ENCODE measurements around the gene TTLL5.
A peak's percentile ranks its signal among the peaks of the same experiment; 100 is the strongest.

The TTLL5 gene

DNA sequence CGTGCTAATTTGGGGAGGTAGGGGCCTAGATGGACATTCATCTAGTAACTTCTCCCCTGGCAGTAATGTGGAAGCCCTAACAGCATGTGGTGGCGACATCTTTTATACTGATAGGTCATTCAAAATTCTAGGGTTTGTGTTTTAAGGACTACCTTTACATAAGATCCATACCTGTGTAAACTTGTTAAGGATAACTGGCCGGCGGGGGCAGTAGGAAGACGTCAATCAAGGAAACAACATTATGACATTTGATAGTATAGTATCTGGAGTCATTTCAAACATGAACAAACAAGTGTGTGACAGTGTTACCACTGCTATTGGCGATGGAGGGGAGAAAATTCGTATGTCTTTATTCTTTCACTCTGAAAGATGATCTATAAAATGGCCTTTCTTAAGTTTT lies 120.0 kb downstream of the TTLL5 start:
- H2AFZ ChIP-seq: no peak overlapping the region
- no peaks in the 10 kb centered on the region for H3K9me3 ChIP-seq (ENCODE audit: control insufficient read depth, low read length)
- no peak for TF ChIP-seq CTCF (IDR thresholded peaks at IDR 0.05)
- H3K36me3 ChIP-seq (ENCODE audit: control insufficient read depth, insufficient read depth, low read length): no peaks in the 10 kb centered on the region
- H3K79me2 ChIP-seq: no peaks in the 10 kb centered on the region
- H3K27me3 ChIP-seq (ENCODE audit: control insufficient read depth, insufficient read depth, low read length): no peaks in the 10 kb centered on the region
- H3K4me1 ChIP-seq: no peaks in the 10 kb centered on the region
- H3K27ac ChIP-seq: no peak overlapping the region
- H3K4me3 ChIP-seq (ENCODE audit: low read depth, low read length): no peak overlapping the region
- no peak overlapping the region for H3K4me2 ChIP-seq (ENCODE audit: low read length)
- no peak overlapping the region for H3K9ac ChIP-seq

- no peak overlapping the region for H3K9ac ChIP-seq
- H3K4me3 ChIP-seq (ENCODE audit: low read depth, low read length): no peak overlapping the region
- no peaks in the 10 kb centered on the region for H3K79me2 ChIP-seq
- no peak for TF ChIP-seq CTCF (IDR thresholded peaks at IDR 0.05)
- H3K36me3 ChIP-seq (ENCODE audit: control insufficient read depth, insufficient read depth, low read length): no peaks in the 10 kb centered on the region
- H3K27me3 ChIP-seq (ENCODE audit: control insufficient read depth, insufficient read depth, low read length): no peaks in the 10 kb centered on the region
- H3K4me1 ChIP-seq: no peaks in the 10 kb centered on the region
- no peak overlapping the region for H3K27ac ChIP-seq
- H2AFZ ChIP-seq: no peak overlapping the region
- H3K4me2 ChIP-seq (ENCODE audit: low read length): no peak overlapping the region
- H3K9me3 ChIP-seq (ENCODE audit: control insufficient read depth, low read length): no peaks in the 10 kb centered on the region
These were observed 122.1 kb downstream of the TTLL5 start for GRCh38 chr14:75783184-75783583.

GRCh38 chr14:75783602-75784313 lies 122.7 kb downstream of the TTLL5 start:
- Histone ChIP-seq H3K36me3 (ENCODE audit: control insufficient read depth, insufficient read depth, low read length) (no peaks in the 10 kb centered on the region), H3K79me2 (no peaks in the 10 kb centered on the region), H3K27me3 (ENCODE audit: control insufficient read depth, insufficient read depth, low read length) (no peaks in the 10 kb centered on the region), H3K4me1 (no peaks in the 10 kb centered on the region), H3K4me2 (ENCODE audit: low read length) (no peak overlapping the region), H3K9ac (no peak overlapping the region), H3K9me3 (ENCODE audit: control insufficient read depth, low read length) (no peaks in the 10 kb centered on the region), H2AFZ (no peak overlapping the region), H3K27ac (no peak overlapping the region), H3K4me3 (ENCODE audit: low read depth, low read length) (no peak overlapping the region)
- no peak for TF ChIP-seq CTCF (IDR thresholded peaks at IDR 0.05)

DNA sequence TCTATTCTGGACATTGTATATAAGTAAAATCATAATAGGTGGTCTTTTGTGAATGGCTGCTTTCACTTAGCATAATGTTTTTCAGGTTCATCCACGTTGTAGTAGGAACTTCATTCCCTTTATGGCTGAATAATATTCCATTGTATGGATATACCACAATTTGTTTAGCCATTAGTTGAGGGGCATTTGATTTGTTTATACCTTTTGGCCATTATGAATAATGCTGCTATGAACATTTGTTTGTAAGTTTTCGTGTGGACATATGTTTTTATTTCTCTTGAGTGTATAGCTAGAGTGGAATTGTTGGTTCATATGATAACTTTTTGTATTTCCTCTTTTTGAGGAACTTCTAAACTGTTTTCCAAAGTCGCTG lies 123.3 kb downstream of the TTLL5 start:
- no peaks in the 10 kb centered on the region for H3K9me3 ChIP-seq (ENCODE audit: control insufficient read depth, low read length)
- H3K79me2 ChIP-seq: no peaks in the 10 kb centered on the region
- H3K4me2 ChIP-seq (ENCODE audit: low read length): no peak overlapping the region
- H3K27ac ChIP-seq: no peak overlapping the region
- TF ChIP-seq CTCF (IDR thresholded peaks at IDR 0.05): no peak
- H2AFZ ChIP-seq: no peak overlapping the region
- H3K4me3 ChIP-seq (ENCODE audit: low read depth, low read length): no peak overlapping the region
- H3K9ac ChIP-seq: no peak overlapping the region
- H3K27me3 ChIP-seq (ENCODE audit: control insufficient read depth, insufficient read depth, low read length): no peaks in the 10 kb centered on the region
- no peaks in the 10 kb centered on the region for H3K4me1 ChIP-seq
- no peaks in the 10 kb centered on the region for H3K36me3 ChIP-seq (ENCODE audit: control insufficient read depth, insufficient read depth, low read length)

DNA sequence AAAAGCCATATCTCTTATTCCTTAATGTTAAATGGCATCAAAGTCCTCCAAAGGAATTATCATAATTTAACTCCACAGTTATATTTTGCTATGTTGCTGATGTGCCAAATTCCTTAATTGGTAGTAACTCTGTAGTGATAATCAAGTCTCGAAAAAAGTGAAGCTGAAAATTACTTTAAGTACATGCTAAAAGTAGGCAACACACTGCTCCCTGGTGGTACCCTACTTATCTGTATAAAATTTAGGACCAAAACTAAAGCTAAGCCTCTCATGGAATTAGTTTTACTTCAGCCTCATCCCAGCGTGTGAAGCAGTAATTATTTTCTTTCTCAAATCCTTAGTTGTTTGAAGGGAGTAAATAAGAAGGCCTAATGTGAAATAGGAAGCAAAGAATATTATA lies 132.8 kb downstream of the TTLL5 start:
- H3K4me3 ChIP-seq (ENCODE audit: low read depth, low read length): no peak overlapping the region
- no peak overlapping the region for H3K9ac ChIP-seq
- H3K27me3 ChIP-seq (ENCODE audit: control insufficient read depth, insufficient read depth, low read length): no peaks in the 10 kb centered on the region
- no peaks in the 10 kb centered on the region for H3K9me3 ChIP-seq (ENCODE audit: control insufficient read depth, low read length)
- no peaks in the 10 kb centered on the region for H3K4me1 ChIP-seq
- H3K4me2 ChIP-seq (ENCODE audit: low read length): no peak overlapping the region
- no peak overlapping the region for H3K27ac ChIP-seq
- peak; percentile 23 for TF ChIP-seq CTCF (IDR thresholded peaks at IDR 0.05)
- no peaks in the 10 kb centered on the region for H3K36me3 ChIP-seq (ENCODE audit: control insufficient read depth, insufficient read depth, low read length)
- H2AFZ ChIP-seq: no peak overlapping the region
- no peaks in the 10 kb centered on the region for H3K79me2 ChIP-seq

Measured in parathyroid adenoma (tissue), 2 donors.